RWPE1 (cell line): ENCODE data around the gene CNTNAP2.

Source experiments
- CTCF ChIA-PET: fragments of 350-600 bp; sonication (Branson Sonifier 250); formaldehyde crosslinking; extraction: SDS; loops from one replicate; lab custom pipeline; 2021; lab: Yijun Ruan, JAX
- POLR2A ChIA-PET: fragments of 400-600 bp; formaldehyde crosslinking; extraction: SDS; loops from one replicate; lab custom pipeline; 2020; ENCODE audit warnings: antibody characterized with exemption; ENCODE audit not compliant: low non-redundant PET; lab: Yijun Ruan, JAX
- DNase-seq: peaks from one replicate; pipeline ENCODE4 v3.0.0; 2012; ENCODE audit warnings: low spot score
- H3K27ac ChIP-seq: fragments of 450-650 bp; 2 replicates; pipeline ENCODE4 v1.5.1; 2017
- CTCF ChIP-seq: fragments of 450-650 bp; conservative IDR thresholded peaks from 2 replicates; pipeline ENCODE4 v1.5.1; 2017; ENCODE audit warnings: low read depth, mild to moderate bottlenecking

The CNTNAP2 gene

GRCh38 chr7:146249272-146249671 is 132.7 kb downstream of the CNTNAP2 start:
- CTCF ChIA-PET: no interaction called here

GRCh38 chr7:146255609-146256008 is 139.0 kb downstream of the CNTNAP2 start:
- ChIA-PET POLR2A (no interaction called here), CTCF (no interaction called here)
- no peak overlapping the region for H3K27ac ChIP-seq
- DNase-seq: no peak
- TF ChIP-seq CTCF: no peak

More at GRCh38 chr7:146249272-146249671, 132.7 kb downstream of the CNTNAP2 start:
- DNase-seq: no peak
- POLR2A ChIA-PET: no interaction called here
- H3K27ac ChIP-seq: no peak overlapping the region
- TF ChIP-seq CTCF: no peak

GRCh38 chr7:146262527-146262926 is 145.9 kb downstream of the CNTNAP2 start:
- no peak overlapping the region for H3K27ac ChIP-seq
- no peak for DNase-seq
- ChIA-PET POLR2A (no interaction called here), CTCF (no interaction called here)
- no peak for TF ChIP-seq CTCF

- CTCF ChIA-PET: no interaction called here
- POLR2A ChIA-PET: no interaction called here
- TF ChIP-seq CTCF: no peak
- DNase-seq: no peak
- H3K27ac ChIP-seq: no peak overlapping the region
Measured at GRCh38 chr7:146276888-146277287, 160.3 kb downstream of the CNTNAP2 start.

GRCh38 chr7:146285418-146285817 is 168.8 kb downstream of the CNTNAP2 start:
- DNase-seq: no peak
- TF ChIP-seq CTCF: no peak
- POLR2A ChIA-PET: no interaction called here
- CTCF ChIA-PET: no interaction called here
- H3K27ac ChIP-seq: no peak overlapping the region

GRCh38 chr7:146290746-146291145 is 174.1 kb downstream of the CNTNAP2 start:
- DNase-seq: no peak
- POLR2A ChIA-PET: no interaction called here
- CTCF ChIA-PET: no interaction called here
- no peak for TF ChIP-seq CTCF
- H3K27ac ChIP-seq: no peak overlapping the region

- POLR2A ChIA-PET: no interaction called here
- H3K27ac ChIP-seq: no peak overlapping the region
- no peak for TF ChIP-seq CTCF
- DNase-seq: no peak
- CTCF ChIA-PET: no interaction called here
Measured at GRCh38 chr7:146291900-146292299, 175.3 kb downstream of the CNTNAP2 start.
